GM11168 (cell line): Measurements from ENCODE around the gene JAK2.
"Not testable (repeated sequence)": the region's sequence is repeated elsewhere in the genome, so short reads cannot be mapped to it uniquely, and the experiment has no call there.

ENCODE experiments used
- in situ Hi-C: fragments of 300-500 bp; cut with MboI; formaldehyde crosslinking; loops from one replicate; pipeline ENCODE4 v1.12.0; 2022; ENCODE audit warnings: low sequenced_read_pairs; ENCODE audit not compliant: unreplicated experiment

JAK2 gene

DNA sequence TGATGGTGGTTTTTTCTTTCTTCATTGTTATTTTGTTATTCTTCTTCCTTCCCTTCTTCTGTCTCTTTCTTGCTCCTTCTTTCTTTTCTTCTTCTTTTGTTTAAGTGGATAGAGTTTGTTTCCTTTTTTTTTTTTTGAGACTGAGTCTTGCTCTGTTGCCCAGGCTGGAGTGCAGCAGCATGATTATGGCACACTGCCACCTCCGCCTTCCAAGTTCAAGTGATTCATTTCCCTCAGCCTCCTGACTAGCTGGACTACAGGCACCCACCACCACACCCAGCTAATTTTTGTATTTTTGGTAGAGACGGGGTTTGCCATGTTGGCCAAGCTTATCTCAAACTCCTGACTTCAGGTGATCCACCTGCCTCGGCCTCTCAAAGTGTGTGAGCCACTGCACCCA is 40.3 kb downstream of the JAK2 start:
- in situ Hi-C loops: no loop called here

DNA sequence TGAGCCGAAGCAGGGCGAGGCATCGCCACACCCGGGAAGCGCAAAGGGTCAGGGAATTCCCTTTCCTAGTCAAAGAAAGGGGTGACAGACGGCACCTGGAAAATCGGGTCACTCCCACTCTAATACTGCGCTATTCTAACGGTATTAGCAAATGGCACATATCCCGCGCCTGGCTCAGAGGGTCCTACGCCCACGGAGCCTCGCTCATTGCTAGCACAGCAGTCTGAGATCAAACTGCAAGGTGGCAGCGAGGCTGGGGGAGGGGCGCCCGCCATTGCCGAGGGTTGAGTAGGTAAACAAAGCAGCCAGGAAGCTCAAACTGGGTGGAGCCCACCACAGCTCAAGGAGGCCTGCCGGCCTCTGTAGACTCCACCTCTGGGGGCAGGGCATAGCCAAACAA is 46.9 kb downstream of the JAK2 start:
- in situ Hi-C loops: not testable (repeated sequence)

DNA sequence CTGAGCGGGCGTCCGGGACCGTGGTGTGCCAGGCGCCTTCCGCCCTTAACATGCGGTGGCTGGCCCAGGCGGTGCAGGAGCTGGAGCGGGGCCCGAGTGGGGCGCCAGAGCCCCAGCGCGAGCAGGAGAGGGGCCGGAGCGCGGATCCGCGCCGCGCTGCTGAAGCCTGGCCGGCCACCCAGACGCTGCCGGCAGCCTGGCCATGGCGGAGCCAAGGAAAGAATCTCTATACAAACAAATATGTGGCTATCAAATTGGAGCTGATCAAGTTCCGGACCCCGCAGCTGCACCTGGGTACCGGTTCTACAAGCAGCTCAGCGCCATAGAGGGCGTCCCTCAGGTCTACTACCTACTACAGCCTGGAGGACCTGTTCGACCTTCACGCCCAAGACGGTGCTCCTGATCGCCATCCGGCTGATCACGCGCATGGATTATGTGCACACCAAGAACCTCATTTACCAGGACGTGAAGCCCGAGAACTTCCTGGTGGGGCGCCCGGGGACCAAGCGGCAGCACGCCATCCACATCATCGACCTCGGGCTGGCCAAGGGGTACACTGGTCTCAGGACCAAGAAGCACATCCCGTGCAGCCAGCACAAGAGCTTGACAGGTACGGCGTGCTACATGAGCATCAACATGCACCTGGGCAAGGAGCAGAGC is 55.8 kb downstream of the JAK2 start:
- in situ Hi-C loops: no loop called here

DNA sequence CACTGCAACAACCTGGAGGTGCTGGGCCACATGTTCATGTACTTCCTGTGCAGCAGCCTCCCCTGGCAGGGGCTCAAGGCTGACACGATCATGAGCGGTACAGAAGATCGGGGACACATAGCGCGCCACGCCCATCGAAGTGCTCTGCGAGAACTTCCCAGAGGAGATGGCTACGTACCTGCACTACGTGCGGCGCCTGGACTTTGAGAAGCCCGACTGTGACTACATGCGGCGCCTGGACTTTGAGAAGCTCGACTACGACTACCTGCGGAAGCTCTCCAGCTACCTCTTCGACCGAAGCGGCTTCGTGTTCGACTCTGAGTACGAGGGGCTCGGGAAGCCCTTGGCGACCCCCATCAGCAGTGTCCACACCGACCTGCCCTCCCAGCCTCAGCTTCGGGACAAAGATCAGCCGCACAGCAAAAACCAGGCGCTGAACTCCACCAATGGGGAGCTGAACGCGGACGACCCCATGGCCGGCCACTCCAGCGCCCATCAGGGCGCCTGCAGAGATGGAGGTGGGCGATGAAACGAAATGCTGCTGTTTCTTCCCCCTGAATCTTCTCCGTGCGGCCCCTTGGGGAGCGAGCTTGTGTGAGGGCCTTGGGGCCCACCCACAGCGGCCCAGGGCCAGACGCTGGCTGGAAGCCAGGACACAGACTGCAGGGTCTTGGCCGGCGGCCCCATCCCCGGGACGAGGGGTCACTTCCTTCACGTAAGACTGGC is 56.5 kb downstream of the JAK2 start:
- in situ Hi-C loops: no loop called here

DNA sequence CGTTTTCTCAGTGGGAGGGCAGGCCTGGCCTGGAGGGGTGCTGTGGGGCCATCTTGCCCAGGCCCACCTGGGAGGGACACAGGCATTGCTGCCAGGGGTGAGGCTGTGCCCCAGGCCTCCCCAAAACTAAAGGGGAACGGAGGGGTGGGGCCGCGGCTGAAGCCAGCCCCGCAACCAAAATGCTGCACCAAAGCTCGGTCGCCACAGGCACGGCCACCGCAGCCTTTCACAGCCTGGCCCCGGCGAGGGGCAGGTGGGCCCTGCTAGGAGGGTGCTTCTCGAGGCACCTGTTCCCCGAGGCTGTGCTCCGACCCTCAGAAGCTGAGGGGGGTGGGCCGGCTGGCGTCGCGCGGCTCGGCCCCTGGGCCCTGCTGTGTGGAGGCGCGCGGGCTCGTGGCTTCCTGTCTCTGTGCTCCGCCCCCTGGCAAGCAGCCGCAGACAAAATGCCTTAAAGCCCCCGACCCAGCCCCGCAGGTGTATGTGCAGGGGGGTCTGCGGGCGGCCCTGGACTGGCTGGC is 57.6 kb downstream of the JAK2 start:
- in situ Hi-C loops: no loop called here

DNA sequence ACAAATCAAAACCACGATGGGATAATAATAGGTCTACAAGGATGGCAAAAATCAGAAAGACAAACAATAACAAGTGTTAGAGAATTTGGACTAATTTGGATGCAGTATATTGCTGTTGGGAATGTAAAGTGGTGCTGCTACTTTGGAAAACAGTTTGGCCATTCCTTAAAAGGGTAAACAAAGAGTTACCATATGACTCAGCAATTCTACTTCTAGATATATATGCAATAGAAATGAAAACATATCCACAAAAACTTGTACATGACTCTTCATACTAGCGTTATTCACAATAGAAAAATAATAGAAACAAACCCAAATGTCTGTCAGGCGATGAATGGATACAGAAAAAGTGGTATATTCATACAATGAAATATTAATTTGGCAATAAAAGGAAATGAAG is 58.3 kb downstream of the JAK2 start:
- in situ Hi-C loops: no loop called here

DNA sequence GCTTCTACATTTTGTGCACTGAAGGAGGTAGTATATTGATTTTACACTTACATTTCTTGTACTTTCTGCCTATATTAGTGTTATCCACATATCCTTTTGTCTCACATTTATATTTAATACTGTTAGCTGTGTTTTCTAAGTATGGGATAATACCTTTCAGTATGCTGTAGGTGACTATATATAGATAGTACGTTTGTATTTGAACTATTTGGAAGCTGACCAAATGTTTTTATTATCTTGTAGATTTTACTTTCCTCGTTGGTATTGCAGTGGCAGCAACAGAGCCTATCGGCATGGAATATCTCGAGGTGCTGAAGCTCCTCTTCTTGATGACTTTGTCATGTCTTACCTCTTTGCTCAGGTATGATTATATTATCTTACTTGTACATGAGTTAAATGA is 59.1 kb downstream of the JAK2 start:
- in situ Hi-C loops: no loop called here

DNA sequence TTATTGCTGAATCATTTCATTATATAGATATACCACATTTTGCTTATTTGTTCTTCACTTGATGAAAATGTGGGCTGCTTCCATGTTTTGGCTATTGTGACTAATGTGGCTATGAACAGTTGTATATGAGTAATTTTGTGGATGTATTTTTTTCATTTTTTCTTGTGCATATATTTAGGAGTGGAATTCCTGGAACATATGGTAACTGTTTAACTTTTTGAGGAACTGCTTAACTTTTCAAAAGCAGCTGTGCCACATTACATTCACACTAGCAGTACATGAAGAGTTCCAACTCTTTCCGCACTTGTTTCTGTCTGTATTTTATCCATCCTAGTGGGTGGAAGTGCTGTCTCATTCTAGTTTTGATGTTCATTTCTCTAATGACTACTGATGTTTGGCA is 67.8 kb downstream of the JAK2 start:
- in situ Hi-C loops: loop anchor here (25.0 kb wide), 1 partner anchor 534 kb away; no protein-coding TSS in a partner anchor

DNA sequence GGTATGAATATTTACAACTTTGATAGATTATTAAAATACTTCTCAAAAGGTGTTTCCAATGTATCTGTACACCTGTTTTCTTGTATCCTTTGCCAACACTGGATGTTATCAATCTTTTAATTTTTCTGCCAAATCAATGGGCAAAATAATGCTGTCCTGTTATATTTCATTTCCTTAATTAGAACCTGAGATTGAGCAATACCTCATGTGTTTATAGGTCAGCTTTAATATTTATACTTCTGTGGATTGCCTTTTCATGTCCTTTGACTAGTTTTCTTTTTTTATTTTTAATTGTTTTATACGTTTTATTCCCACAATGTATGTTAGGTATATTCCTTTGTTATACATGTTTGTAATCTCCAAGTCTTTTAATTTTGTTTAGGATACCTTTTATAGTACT is 77.6 kb downstream of the JAK2 start:
- in situ Hi-C loops: loop anchor here (25.0 kb wide), 1 partner anchor 525 kb away; no protein-coding TSS in a partner anchor

DNA sequence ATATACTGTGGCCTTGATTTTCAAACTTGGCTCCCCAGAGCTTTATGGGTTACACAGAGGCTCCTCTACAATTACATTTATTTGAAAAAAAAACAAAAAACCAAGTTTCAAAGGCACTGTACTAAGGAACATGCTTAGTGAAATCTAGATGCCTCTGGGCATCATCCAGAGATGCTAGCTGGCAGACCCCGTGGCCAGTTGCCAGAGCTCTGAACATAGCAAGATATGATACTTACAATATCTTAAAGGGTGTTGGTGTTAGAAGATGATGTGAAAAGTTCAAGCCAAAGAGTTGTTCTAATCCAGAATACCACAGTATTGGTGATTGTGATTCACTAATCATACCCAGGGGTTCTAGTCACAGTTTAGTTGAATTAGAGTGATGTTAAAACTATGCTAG is 87.8 kb downstream of the JAK2 start:
- in situ Hi-C loops: loop anchor here (10.0 to 25.0 kb wide), 2 partner anchors 352 to 514 kb away; no protein-coding TSS in a partner anchor

DNA sequence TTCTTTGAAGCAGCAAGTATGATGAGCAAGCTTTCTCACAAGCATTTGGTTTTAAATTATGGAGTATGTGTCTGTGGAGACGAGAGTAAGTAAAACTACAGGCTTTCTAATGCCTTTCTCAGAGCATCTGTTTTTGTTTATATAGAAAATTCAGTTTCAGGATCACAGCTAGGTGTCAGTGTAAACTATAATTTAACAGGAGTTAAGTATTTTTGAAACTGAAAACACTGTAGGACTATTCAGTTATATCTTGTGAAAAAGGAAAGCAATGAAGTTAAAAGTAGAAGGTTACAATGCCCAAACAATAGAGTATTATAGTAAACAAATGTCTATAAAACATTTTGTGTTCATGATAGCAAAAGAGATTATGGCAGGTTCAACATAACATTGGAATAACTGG is 88.6 kb downstream of the JAK2 start:
- in situ Hi-C loops: loop anchor here (10.0 to 25.0 kb wide), 2 partner anchors 351 to 514 kb away; no protein-coding TSS in a partner anchor

DNA sequence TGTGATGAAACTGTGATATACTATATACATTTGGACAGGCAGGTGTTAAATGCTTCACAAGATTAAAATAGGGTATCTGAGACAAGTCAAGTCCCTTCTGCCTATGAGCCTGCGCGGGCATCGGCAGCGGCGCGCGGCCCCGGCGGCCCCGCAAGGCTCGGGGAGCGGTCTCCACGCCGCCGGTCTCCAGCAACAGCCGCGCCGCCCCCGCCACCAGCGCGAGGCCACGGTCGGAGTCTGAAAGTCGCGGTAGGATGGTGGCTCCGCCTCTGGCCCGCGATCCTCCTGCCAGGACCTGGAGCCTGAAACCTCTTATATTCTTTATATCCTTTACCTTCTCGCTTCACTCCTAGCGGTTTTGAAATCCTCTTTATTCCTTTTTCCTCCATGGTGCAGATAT is 100.9 kb downstream of the JAK2 start:
- in situ Hi-C loops: no loop called here

DNA sequence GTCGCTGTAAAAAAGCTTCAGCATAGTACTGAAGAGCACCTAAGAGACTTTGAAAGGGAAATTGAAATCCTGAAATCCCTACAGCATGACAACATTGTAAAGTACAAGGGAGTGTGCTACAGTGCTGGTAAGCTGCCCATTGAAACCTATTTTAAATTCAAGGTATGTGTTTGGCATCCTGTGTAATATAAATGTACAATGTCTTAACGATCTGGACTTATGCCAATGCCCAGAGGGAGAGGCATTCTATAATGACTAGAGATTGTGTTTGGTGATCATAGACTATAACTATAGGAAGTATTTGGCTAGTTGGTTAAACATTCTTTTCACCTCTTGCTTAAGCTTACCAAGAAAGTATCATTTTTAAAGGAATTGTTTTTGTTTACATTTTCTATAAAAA is 104.7 kb downstream of the JAK2 start:
- in situ Hi-C loops: no loop called here

DNA sequence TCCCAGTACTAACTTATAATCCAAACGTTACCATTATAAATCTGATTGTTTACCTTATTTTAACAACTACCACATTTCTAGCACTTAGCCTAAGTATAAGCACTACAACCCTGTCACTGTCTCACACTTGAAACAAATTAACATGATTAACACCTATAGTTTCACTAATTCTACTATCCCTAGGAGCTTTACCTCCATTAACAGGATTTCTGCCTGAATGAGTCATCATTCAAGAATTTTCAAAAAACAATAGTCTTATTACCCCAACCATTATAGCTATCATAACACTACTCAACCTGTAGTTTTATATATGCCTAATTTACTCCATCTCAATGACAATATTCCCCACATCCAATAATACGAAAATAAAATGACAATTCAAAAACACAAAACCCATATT is 110.7 kb downstream of the JAK2 start:
- in situ Hi-C loops: no loop called here

DNA sequence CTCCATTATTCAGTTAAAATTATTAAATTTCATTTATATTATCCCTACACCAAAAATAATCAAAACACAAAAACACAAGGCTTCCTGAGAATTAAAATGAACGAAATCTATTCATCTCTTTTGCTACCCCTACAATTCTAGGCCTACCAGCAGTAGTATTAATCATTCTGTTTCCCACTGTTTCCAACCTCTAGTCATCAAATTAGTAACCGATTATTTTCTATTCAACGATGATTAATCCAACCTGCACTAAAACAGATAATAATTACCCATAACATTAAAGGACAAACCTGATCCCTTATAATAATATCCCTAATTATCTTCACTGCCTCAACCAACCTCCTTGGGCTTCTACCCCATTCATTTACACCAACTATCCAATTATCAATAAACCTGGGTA is 114.4 kb downstream of the JAK2 start:
- in situ Hi-C loops: no loop called here

DNA sequence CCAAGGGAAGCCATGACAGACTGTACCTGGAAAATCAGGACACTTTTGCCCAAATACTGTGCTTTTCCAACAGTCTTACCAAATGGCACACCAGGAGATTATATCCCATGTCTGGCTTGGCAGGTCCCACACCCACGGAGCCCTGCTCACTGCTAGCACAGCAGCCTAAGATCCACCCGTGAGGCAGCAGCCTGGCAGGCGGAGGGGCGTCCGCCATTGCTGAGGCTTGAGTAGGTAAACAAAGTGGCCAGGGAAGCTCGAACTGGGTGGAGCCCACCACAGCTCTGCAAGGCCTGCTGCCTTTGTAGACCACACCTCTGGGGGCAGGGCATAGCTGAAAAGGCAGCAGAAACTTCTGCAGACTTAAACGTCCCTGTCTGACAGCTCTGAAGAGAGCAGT is 116.1 kb downstream of the JAK2 start:
- in situ Hi-C loops: not testable (repeated sequence)

DNA sequence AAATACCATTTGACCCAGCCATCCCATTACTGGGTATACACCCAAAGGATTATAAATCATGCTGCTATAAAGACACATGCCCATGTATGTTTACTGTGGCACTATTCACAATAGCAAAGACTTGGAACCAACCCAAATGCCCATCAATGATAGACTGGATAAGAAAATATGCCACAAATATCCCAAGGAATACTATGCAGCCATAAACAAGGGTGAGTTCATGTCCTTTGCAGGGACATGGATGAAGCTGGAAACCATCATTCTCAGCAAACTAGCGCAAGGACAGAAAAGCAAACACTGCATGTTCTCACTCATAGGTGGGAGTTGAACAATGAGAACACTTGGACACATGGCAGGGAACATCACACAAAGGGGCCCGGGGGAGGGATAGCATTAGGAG is 121.4 kb downstream of the JAK2 start:
- in situ Hi-C loops: not testable (repeated sequence)

DNA sequence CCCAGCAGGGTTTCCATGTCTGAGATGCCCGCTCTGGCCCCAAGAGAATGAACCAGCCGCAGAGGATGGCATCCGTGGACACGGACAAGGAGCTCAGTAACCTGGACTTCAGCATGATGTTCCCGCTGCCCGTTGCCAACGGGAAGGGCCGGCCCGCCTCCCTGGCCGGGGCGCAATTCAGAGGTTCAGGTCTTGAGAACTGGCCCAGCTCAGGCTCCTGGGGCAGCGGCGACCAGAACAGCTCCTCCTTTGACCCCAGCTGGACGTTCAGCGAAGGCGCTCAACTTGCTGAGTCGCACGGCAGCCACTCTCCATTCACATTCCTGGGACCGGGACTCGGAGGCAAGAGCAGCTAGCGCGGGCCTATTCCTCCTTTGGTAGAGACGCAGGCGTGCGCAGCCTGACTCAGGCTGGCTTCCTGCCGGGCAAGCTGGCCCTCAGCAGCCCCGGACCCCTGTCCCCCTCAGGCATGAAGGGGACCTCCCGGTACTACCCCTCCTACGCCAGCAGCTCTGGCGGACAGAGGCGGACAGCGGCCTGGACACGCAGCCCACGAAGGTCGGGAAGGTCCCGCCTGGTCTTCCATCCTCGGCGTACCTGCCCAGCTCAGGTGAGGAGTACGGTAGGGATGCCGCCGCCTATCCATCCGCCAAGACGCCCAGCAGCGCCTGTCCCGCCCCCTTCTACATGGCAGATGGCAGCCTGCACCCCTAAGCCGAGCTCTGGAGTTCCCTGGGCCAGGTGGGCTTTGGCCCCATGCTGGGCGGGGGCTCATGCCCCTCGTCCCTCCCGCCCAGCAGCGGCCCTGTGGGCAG is 126.0 kb downstream of the JAK2 start:
- in situ Hi-C loops: no loop called here

DNA sequence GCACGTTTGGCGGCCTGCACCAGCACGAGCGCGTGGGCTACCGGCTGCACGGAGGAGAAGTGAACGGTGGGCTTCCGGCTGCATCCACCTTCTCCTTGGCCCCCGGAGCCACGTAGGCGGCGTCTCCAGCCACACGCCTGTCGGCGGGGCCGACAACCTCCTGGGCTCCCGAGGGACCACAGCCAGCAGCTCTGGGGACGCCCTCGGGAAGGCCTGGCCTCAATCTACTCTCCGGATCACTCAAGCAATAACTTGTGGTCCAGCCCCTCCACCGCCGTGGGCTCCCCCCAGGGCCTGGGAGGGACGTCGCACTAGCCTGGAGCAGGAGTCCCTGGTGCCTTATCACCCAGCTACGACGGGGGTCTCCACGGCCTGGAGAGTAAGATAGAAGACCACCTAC is 126.6 kb downstream of the JAK2 start:
- in situ Hi-C loops: no loop called here

DNA sequence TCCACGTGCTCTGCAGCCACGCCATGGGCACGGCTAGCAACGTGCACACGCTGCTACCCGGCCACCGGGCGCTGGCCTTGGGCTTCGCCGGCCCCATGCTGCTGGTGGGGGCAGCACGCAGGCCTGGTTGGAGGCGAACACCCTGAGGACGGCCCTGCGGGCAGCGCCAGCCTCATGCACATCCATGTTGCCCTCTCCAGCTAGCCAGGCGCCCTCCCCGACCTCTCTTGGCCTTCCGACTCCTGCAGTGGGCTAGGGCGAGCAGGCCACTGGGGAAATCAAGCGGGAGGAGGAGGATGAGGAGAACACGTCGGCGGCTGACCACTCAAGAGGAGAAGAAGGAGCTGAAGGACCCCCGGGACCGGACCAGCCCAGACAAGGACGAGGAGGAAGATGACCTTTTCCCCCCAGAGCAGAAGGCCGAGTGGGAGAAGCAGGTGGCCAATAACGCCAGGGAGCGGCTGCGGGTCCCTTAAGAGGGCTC is 127.1 kb downstream of the JAK2 start:
- in situ Hi-C loops: no loop called here

DNA sequence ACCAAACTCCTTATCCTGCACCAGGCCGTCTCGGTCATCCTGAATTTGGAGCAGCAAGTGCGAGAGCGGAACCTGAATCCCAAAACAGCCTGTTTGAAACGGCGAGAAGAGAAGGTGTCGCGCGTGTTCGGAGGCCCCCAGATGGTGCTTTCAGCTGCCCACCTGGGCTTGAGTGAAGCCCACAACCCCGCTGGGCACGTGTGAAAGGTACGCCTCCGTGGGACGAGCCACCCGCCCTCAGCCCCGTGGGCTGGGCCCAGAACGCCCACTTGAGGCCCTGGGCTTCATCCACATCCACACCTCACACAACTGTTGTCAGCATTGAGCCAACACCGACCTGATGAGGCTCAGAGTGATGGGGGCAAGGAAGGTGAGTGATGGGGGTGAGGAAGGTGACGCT is 127.6 kb downstream of the JAK2 start:
- in situ Hi-C loops: no loop called here
